GM18951 (cell line): ENCODE results near the gene LRRC14B.
"Not testable (repeated sequence)": the region's sequence is repeated elsewhere in the genome, so short reads cannot be mapped to it uniquely, and the experiment has no call there.

Experiments used
- POLR2A ChIP-seq: IDR thresholded peaks from 4 replicates; pipeline ENCODE4 v1.6.1; 2011; ENCODE audit warnings: mild to moderate bottlenecking; ENCODE audit not compliant: insufficient read length, insufficient read depth; ENCODE audit errors: extremely low read depth
- in situ Hi-C: fragments of 300-500 bp; cut with MboI; formaldehyde crosslinking; loops from one replicate; pipeline ENCODE4 v1.12.0; 2022; ENCODE audit warnings: low sequenced_read_pairs, mixed read lengths, inconsistent platforms; ENCODE audit not compliant: unreplicated experiment

LRRC14B gene

GRCh38 chr5:204966-205670 is 13.8 kb downstream of the LRRC14B start:
- in situ Hi-C loops = no loop called here
- TF ChIP-seq POLR2A = no peak

GRCh38 chr5:206406-206805 is 15.1 kb downstream of the LRRC14B start:
- TF ChIP-seq POLR2A = no peak
- in situ Hi-C loops = no loop called here

GRCh38 chr5:206927-207536 is 15.7 kb downstream of the LRRC14B start:
- TF ChIP-seq POLR2A = no peak
- in situ Hi-C loops = no loop called here

GRCh38 chr5:207599-207998 is 16.3 kb downstream of the LRRC14B start:
- TF ChIP-seq POLR2A = no peak
- in situ Hi-C loops = no loop called here

- in situ Hi-C loops = no loop called here
- no peak for TF ChIP-seq POLR2A
Observed at GRCh38 chr5:208449-209114, 17.3 kb downstream of the LRRC14B start.

GRCh38 chr5:213803-214395 is 22.6 kb downstream of the LRRC14B start:
- no peak for TF ChIP-seq POLR2A
- in situ Hi-C loops = no loop called here

GRCh38 chr5:215256-215655 is 24.0 kb downstream of the LRRC14B start:
- in situ Hi-C loops = not testable (repeated sequence)

- in situ Hi-C loops = not testable (repeated sequence)
Observed at GRCh38 chr5:216076-216475, 24.8 kb downstream of the LRRC14B start.

- in situ Hi-C loops = not testable (repeated sequence)
- TF ChIP-seq POLR2A = peak; percentile 88
Observed at GRCh38 chr5:217494-218456, 26.5 kb downstream of the LRRC14B start, which contains the start of the genes CCDC127 and SDHA. CCDC127 (minus strand) TSS chr5:218153; CDS start chr5:216849, 1,304 bp downstream. SDHA (plus strand) TSS chr5:218320; CDS start chr5:218356, 36 bp downstream.

- in situ Hi-C loops = no loop called here
- no peak for TF ChIP-seq POLR2A
Observed at GRCh38 chr5:218457-219291, 27.4 kb downstream of the LRRC14B start.

GRCh38 chr5:219460-219863 is 28.2 kb downstream of the LRRC14B start:
- TF ChIP-seq POLR2A = no peak
- in situ Hi-C loops = no loop called here

- in situ Hi-C loops = no loop called here
- no peak for TF ChIP-seq POLR2A
Observed at GRCh38 chr5:219991-220390, 28.7 kb downstream of the LRRC14B start.

- in situ Hi-C loops = not testable (repeated sequence)
Observed at GRCh38 chr5:222951-223715, 31.8 kb downstream of the LRRC14B start.
